Right lobe of liver (tissue), 4 donors: Measurements from ENCODE around the gene UCHL3.

ENCODE experiments used
- POLR2A ChIP-seq: fragments of 450-650 bp; IDR thresholded peaks from one replicate; pipeline ENCODE4 v1.6.1; 2017; ENCODE audit warnings: antibody characterized with exemption, mild to moderate bottlenecking
- TF ChIP-seq, protein P1 (sequence below), 4 donors: fragments of 200-600 bp in 3 of 4; fragments of 450-650 bp in 1 of 4; IDR thresholded peaks; one replicate each; pipeline versions ENCODE4 v1.5.1 to v1.8.0; 2016 to 2022; ENCODE audit warnings: antibody characterized with exemption in 4 of 4, mild to moderate bottlenecking in 2 of 4
- donor health status: DM: no; HTN: no; CAD: no.
- donor health status: DM: no; HTN: no; CAD: no.
- donor health status: DM: no; HTN: yes; CAD: no.

DNA sequence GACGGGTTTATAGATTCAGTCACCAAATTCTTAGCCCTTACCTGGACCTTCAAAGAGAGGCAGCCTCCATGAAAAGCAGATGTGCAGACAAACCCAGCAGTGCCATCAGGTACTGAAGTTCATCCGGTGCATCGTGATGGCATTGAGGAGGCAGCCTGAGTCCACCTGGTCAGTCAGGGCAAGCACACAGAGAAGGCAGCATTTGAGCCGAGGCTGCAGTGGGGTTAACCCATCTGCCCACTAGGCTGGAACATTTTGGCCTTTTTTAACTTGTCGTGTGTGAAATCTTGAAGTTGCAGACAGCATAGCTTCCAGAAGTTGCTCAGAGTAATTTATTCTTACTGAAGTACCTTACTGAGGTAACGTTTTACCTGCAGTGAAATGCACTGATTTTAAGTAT, 91.4 kb downstream of the UCHL3 start:
- TF ChIP-seq POLR2A: no peak
- TF ChIP-seq, protein P1, sequence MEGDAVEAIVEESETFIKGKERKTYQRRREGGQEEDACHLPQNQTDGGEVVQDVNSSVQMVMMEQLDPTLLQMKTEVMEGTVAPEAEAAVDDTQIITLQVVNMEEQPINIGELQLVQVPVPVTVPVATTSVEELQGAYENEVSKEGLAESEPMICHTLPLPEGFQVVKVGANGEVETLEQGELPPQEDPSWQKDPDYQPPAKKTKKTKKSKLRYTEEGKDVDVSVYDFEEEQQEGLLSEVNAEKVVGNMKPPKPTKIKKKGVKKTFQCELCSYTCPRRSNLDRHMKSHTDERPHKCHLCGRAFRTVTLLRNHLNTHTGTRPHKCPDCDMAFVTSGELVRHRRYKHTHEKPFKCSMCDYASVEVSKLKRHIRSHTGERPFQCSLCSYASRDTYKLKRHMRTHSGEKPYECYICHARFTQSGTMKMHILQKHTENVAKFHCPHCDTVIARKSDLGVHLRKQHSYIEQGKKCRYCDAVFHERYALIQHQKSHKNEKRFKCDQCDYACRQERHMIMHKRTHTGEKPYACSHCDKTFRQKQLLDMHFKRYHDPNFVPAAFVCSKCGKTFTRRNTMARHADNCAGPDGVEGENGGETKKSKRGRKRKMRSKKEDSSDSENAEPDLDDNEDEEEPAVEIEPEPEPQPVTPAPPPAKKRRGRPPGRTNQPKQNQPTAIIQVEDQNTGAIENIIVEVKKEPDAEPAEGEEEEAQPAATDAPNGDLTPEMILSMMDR (IDR thresholded peaks at IDR 0.05): no peak
